HFFc6 (cell line): ENCODE data around the gene PUS1. TPM values are rescaled to one million over a fixed set of nuclear protein-coding genes. Genes with fewer than 3 reads are reported as not detected.

Experiments
- DNase-seq: peaks from one replicate; pipeline ENCODE4 v3.0.0-alpha.2; 2018
- H3K27ac Mint-ChIP-seq: 2 replicates; pipeline ENCODE4 v1.8.0; 2020; ENCODE audit warnings: mild to moderate bottlenecking, mixed read lengths
- H3K27me3 Mint-ChIP-seq: 2 replicates; pipeline ENCODE4 v1.8.0; 2021; ENCODE audit warnings: mild to moderate bottlenecking, moderate library complexity, mixed read lengths; ENCODE audit not compliant: insufficient read depth
- H3K36me3 Mint-ChIP-seq: 2 replicates; pipeline ENCODE4 v1.8.0; 2021; ENCODE audit warnings: low read depth, mixed read lengths
- H3K4me1 Mint-ChIP-seq: 2 replicates; pipeline ENCODE4 v1.8.0; 2020; ENCODE audit warnings: low read depth, mixed read lengths
- H3K4me3 Mint-ChIP-seq: 2 replicates; pipeline ENCODE4 v1.8.0; 2020; ENCODE audit warnings: mild to moderate bottlenecking, moderate library complexity, mixed read lengths
- H3K9me3 Mint-ChIP-seq: 2 replicates; pipeline ENCODE4 v1.8.0; 2020; ENCODE audit warnings: mild to moderate bottlenecking, mixed read lengths
- total RNA-seq, 6 experiments: library from RNA; stranded (reverse); fragmentation: NEBNext Ultra II Directional; extraction: Animal tissue kit (Norgen Biotek cat#: 25700); gene quantifications; 2 replicates in 1 of 6; 3 replicates in 5 of 6; pipeline ENCODE4 v1.2.3, GENCODE V29; 2021
- TF ChIP-seq, protein P1 (sequence below): fragments of 200-600 bp; sonication (generic); IDR thresholded peaks from 2 replicates; pipeline ENCODE4 v1.5.0; 2021; ENCODE audit warnings: antibody characterized with exemption, mild to moderate bottlenecking

Gene PUS1
- total RNA-seq, 6 experiments from 2014 or later = 26.2 to 37.7 (median 29.8) TPM

DNA sequence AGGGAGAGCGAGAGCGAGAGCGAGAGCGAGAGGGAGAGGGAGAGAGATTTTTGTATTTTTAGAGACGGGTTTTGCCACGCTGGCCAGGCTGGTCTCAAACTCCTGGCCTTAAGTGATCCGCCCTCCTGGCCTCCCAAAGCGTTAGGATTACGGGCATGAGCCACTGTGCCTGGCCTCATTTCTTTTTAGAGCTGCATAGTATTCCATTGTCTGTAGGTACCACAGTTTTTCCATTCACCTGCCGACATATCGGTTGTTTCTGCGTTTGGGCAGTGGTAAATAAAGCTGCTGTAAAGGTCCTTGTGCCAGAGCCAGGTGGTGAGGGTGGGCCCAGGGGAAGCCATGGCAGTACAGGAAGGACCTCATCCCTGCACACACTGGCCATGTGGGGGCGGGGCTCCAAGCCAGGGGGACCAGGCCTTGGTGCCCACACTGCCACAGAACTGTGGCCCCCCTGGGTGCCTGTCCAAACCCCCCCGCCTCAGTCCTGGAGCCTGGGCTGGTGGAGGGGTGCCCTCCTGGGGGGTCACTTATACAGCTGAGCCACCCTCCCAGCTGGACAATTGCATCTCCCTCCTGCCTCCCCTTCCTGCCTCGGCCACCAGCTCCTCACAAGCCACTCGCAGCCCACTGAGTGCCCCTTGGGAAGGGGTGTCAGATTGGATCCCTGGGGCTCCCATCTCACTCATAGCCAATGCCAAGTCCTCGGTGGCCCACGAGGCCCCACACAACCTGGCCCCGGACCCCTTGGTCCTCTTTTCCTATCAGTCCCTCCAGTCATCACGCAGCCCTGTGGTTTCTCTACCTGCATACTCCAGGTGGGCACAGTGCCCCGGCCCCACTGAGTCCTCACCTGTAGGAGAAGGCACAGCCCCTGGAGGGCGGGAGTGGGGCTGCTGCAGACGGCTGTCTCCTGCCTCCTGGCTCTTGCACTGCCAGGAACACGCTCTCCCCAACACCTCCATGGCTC is 1.7 kb upstream of the PUS1 start:
- Mint-ChIP-seq H3K27me3 (no peaks in the 10 kb centered on the region; the same call in none of the 2 replicates), H3K36me3 (peaks cover 10% of the 10 kb centered on the region), H3K9me3 (no peaks in the 10 kb centered on the region), H3K4me3 (peak overlapping the region; percentile 87; the same call in 1 of the 2 replicates), H3K4me1 (peaks cover 7% of the 10 kb centered on the region), H3K27ac (no peak overlapping the region)
- TF ChIP-seq, protein P1, sequence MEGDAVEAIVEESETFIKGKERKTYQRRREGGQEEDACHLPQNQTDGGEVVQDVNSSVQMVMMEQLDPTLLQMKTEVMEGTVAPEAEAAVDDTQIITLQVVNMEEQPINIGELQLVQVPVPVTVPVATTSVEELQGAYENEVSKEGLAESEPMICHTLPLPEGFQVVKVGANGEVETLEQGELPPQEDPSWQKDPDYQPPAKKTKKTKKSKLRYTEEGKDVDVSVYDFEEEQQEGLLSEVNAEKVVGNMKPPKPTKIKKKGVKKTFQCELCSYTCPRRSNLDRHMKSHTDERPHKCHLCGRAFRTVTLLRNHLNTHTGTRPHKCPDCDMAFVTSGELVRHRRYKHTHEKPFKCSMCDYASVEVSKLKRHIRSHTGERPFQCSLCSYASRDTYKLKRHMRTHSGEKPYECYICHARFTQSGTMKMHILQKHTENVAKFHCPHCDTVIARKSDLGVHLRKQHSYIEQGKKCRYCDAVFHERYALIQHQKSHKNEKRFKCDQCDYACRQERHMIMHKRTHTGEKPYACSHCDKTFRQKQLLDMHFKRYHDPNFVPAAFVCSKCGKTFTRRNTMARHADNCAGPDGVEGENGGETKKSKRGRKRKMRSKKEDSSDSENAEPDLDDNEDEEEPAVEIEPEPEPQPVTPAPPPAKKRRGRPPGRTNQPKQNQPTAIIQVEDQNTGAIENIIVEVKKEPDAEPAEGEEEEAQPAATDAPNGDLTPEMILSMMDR = 0 out of 2 replicates have a peak, but pooled peaks have one; percentile 7
- no peak for DNase-seq

DNA sequence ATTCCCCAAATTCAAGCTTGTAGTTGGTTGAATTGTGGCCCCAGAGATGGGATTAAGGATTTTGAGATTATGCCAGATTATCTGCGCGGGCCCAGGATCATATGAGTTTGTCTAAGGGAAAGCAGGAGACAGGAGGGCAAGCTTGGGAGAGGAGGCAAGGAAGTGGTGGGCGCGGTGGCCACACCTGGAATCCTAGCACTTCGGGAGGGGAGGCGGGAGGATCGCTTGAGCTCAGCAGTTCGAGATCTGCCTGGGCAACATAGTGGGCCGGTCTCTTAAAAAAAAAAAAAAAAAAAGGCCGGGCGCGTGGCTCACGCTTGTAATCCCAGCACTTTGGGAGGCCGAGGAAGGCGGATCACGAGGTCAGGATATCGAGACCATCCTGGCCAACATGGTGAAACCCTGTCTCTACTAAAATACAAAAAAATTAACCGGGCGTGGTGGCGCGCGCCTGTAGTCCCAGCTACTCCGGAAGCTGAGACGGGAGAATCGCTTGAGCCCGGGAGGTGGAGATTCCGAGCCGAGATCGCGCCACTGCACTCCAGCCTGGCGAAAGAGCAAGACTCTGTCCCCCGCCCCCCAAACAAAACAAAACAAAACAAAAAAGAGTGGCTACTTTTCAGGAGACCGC is 881 bp upstream of the PUS1 start:
- Mint-ChIP-seq H3K27ac (peak overlapping the region; percentile 64), H3K4me3 (peak overlapping the region; percentile 87), H3K9me3 (no peaks in the 10 kb centered on the region), H3K27me3 (no peaks in the 10 kb centered on the region; the same call in 1 of the 2 replicates), H3K4me1 (peaks cover 7% of the 10 kb centered on the region), H3K36me3 (peaks cover 15% of the 10 kb centered on the region)
- no peak for DNase-seq
- TF ChIP-seq, protein P1 = no peak

- peak; percentile 30 for DNase-seq
- TF ChIP-seq, protein P1 = no peak
- Mint-ChIP-seq H3K36me3 (peaks cover 22% of the 10 kb centered on the region), H3K27me3 (no peaks in the 10 kb centered on the region; the same call in 1 of the 2 replicates), H3K4me1 (peaks cover 7% of the 10 kb centered on the region), H3K4me3 (peak overlapping the region; percentile 95), H3K9me3 (no peaks in the 10 kb centered on the region), H3K27ac (peak overlapping the region; percentile 75)
Measured at GRCh38 chr12:131929581-131930456, 743 bp downstream of the PUS1 start.

DNA sequence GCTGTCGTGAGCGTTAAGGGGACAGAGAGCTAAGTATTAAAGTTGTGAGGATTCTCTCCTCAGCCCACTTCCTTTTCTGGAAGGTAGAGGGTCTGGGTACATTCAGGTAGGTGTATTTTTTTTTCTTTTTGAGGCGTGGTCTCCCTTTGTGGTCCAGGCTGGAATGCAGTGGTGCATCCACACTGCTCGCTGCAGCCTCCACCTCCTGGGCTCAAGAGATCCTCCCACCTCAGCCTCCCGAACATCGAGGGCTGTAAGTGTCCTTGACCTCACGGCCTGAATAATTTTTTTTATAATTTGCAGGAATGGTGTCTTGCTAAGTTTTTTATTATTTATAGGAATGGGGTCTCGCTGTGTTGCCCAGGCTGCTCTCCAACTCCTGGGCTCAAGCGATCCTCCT is 1.4 kb downstream of the PUS1 start:
- Mint-ChIP-seq H3K4me3 (peak overlapping the region; percentile 95), H3K36me3 (peaks cover 22% of the 10 kb centered on the region)
- TF ChIP-seq, protein P1 = no peak

GRCh38 chr12:131933387-131933786 is 4.3 kb downstream of the PUS1 start:
- H3K27me3 Mint-ChIP-seq = no peaks in the 10 kb centered on the region; the same call in 1 of the 2 replicates
- no peaks in the 10 kb centered on the region for H3K9me3 Mint-ChIP-seq
- no peak for DNase-seq
- peaks cover 7% of the 10 kb centered on the region for H3K4me1 Mint-ChIP-seq
- H3K36me3 Mint-ChIP-seq = peaks cover 28% of the 10 kb centered on the region
- H3K27ac Mint-ChIP-seq = no peak overlapping the region
- TF ChIP-seq, protein P1 = no peak
- no peak overlapping the region for H3K4me3 Mint-ChIP-seq

More for the DNA sequence above, 1.4 kb downstream of the PUS1 start:
- peaks cover 7% of the 10 kb centered on the region for H3K4me1 Mint-ChIP-seq
- no peaks in the 10 kb centered on the region for H3K9me3 Mint-ChIP-seq
- no peak for DNase-seq
- H3K27me3 Mint-ChIP-seq = no peaks in the 10 kb centered on the region; the same call in 1 of the 2 replicates
- H3K27ac Mint-ChIP-seq = peak overlapping the region; percentile 57
